CD14-positive monocyte (primary cell): ENCODE results near the gene ABCA2. TPM values are rescaled to one million over a fixed set of nuclear protein-coding genes. Genes with fewer than 3 reads are reported as not detected.

Experiments used
- DNase-seq, 3 donors: peaks; one replicate each; pipeline ENCODE4 v3.0.0-alpha.2; 2011 to 2022
- H2AFZ ChIP-seq: 2 replicates; pipeline ENCODE4 v1.6.0; 2012; ENCODE audit warnings: mild to moderate bottlenecking, low read depth, low read length, inconsistent platforms; ENCODE audit not compliant: insufficient read depth, poor library complexity, severe bottlenecking
- H3K27ac ChIP-seq, 2 donors: 1 replicate in 1 of 2; 2 replicates in 1 of 2; pipeline ENCODE4 v1.5.1; 2012 to 2013; ENCODE audit warnings: low read length in 2 of 2, control low read depth in 1 of 2, inconsistent platforms in 1 of 2, low read depth in 1 of 2, mild to moderate bottlenecking in 1 of 2
- H3K27me3 ChIP-seq, 2 donors: one replicate each; pipeline versions ENCODE4 v1.6.0 to v1.6.1; 2011 to 2013; ENCODE audit warnings: low read length in 2 of 2; ENCODE audit not compliant: control insufficient read depth in 2 of 2, insufficient read depth in 2 of 2
- H3K36me3 ChIP-seq, 2 donors: replicated peaks in 1 of 2; 1 replicate in 1 of 2; 2 replicates in 1 of 2; pipeline versions ENCODE4 v1.5.1 to v1.6.1; 2012 to 2013; ENCODE audit warnings: low read length in 2 of 2, control low read depth in 1 of 2, inconsistent platforms in 1 of 2, mild to moderate bottlenecking in 1 of 2; ENCODE audit not compliant: insufficient read depth in 2 of 2, control insufficient read depth in 1 of 2
- H3K4me1 ChIP-seq, 2 donors: 1 replicate in 1 of 2; 2 replicates in 1 of 2; pipeline versions ENCODE4 v1.5.1 to v1.6.1; 2012 to 2013; ENCODE audit warnings: low read length in 2 of 2, control low read depth in 1 of 2, inconsistent platforms in 1 of 2, mild to moderate bottlenecking in 1 of 2, moderate library complexity in 1 of 2; ENCODE audit not compliant: insufficient read depth in 2 of 2, control insufficient read depth in 1 of 2
- H3K4me2 ChIP-seq: replicated peaks from 2 replicates; pipeline ENCODE3; 2012; ENCODE audit warnings: low read length, moderate library complexity, mild to moderate bottlenecking; ENCODE audit not compliant: poor library complexity, severe bottlenecking; ENCODE audit errors: extremely low read depth
- H3K4me3 ChIP-seq, 3 experiments: fragments of 200-600 bp in 1 of 3; sonication (generic) in 1 of 3; replicated peaks in 1 of 3; 1 replicate in 2 of 3; 2 replicates in 1 of 3; pipeline ENCODE4 v1.5.1; 2011 to 2013; ENCODE audit warnings: low read length in 3 of 3, mild to moderate bottlenecking in 3 of 3, control low read depth in 2 of 3, low read depth in 2 of 3, inconsistent platforms in 1 of 3, moderate library complexity in 1 of 3
- H3K79me2 ChIP-seq: 2 replicates; pipeline ENCODE4 v1.6.0; 2012; ENCODE audit warnings: mild to moderate bottlenecking, control low read depth, inconsistent platforms, low read length, moderate library complexity; ENCODE audit not compliant: insufficient read depth
- H3K9ac ChIP-seq: 2 replicates; pipeline ENCODE4 v1.6.0; 2017; ENCODE audit warnings: low read length, mild to moderate bottlenecking; ENCODE audit not compliant: insufficient read depth, poor library complexity, severe bottlenecking
- H3K9me3 ChIP-seq, 2 donors: replicated peaks in 1 of 2; 1 replicate in 1 of 2; 2 replicates in 1 of 2; pipeline versions ENCODE4 v1.5.1 to v1.6.1; 2012 to 2013; ENCODE audit warnings: low read length in 2 of 2, control low read depth in 1 of 2; ENCODE audit not compliant: control insufficient read depth in 1 of 2, insufficient read depth in 1 of 2
- H4K20me1 ChIP-seq: 2 replicates; pipeline ENCODE4 v1.6.0; 2012; ENCODE audit warnings: mild to moderate bottlenecking, low read length, control low read depth, moderate library complexity; ENCODE audit not compliant: insufficient read depth
- H3K27ac Mint-ChIP-seq, 7 donors: one replicate each; pipeline ENCODE4 v1.8.0; 2020; ENCODE audit warnings: mild to moderate bottlenecking in 7 of 7, mixed read lengths in 7 of 7, moderate library complexity in 6 of 7, inconsistent platforms in 2 of 7
- H3K27me3 Mint-ChIP-seq, 3 donors: one replicate each; pipeline ENCODE4 v1.8.0; 2021 to 2022; ENCODE audit warnings: low read depth in 3 of 3, mild to moderate bottlenecking in 3 of 3, mixed read lengths in 3 of 3, moderate library complexity in 3 of 3, inconsistent platforms in 1 of 3
- H3K36me3 Mint-ChIP-seq, 2 donors: one replicate each; pipeline ENCODE4 v1.8.0; 2020; ENCODE audit warnings: mixed read lengths in 2 of 2, inconsistent platforms in 1 of 2, mild to moderate bottlenecking in 1 of 2
- H3K4me1 Mint-ChIP-seq: one replicate; pipeline ENCODE4 v1.8.0; 2020; ENCODE audit warnings: mild to moderate bottlenecking, mixed read lengths
- H3K4me3 Mint-ChIP-seq, 2 donors: one replicate each; pipeline ENCODE4 v1.8.0; 2020; ENCODE audit warnings: mild to moderate bottlenecking in 2 of 2, mixed read lengths in 2 of 2, moderate library complexity in 1 of 2
- H3K9me3 Mint-ChIP-seq, 7 donors: one replicate each; pipeline ENCODE4 v1.8.0; 2020 to 2022; ENCODE audit warnings: mixed read lengths in 7 of 7, mild to moderate bottlenecking in 6 of 7, moderate library complexity in 6 of 7, inconsistent platforms in 2 of 7
- WGBS: methylation state at CpG from one replicate; pipeline ENCODE4 v1.1.5; 2013; ENCODE audit warnings: missing lambda C conversion rate; ENCODE audit not compliant: insufficient coverage; 5-methylcytosine and 5-hydroxymethylcytosine counted together
- intact Hi-C, 2 donors: fragments of 100-400 bp; cut with micrococcal nuclease; formaldehyde crosslinking; loops; one replicate each; pipeline versions ENCODE4 v1.15.0 to v1.15.1; 2023
- polyA plus RNA-seq, 3 donors: library from polyadenylated mRNA; depleted of rRNA in 1 of 3; unstranded in 2 of 3; stranded (reverse) in 1 of 3; fragments of 300-500 nt in 2 of 3; fragments of >200 nt in 1 of 3; fragmentation: Illumina TruSeq in 2 of 3; gene quantifications; 1 replicate in 2 of 3; 2 replicates in 1 of 3; pipeline ENCODE4 v1.2.3, GENCODE V29; 2012 to 2021
- TF ChIP-seq, protein P1 (sequence below): fragments of 200-600 bp; IDR thresholded peaks from one replicate; pipeline ENCODE4 v1.8.0; 2022; ENCODE audit warnings: antibody characterized with exemption, mild to moderate bottlenecking

The ABCA2 gene
- polyA plus RNA-seq, 3 donors, result 0.18 to 30.7 (median 0.40) TPM

DNA sequence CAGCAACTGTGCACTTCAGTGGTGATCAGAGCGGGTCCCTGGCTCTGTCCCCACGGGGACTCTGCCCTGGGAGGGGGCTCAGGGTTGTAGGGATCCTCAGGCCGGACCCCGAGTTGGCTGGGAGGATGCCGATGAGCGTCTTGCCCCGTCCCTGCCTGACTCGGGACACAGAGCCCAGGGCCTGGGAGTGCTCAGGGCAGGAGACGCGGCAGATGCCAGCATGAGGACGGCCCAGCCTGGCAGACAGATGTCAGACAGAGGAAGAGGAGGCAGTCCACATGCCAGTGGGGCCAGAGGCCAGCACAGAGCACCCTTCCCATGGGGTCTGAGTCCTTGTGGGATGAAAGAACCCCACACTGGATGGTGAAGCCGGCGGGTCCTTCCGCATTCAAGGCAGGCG is 64.7 kb downstream of the ABCA2 start:
- no peaks in the 10 kb centered on the region for H3K36me3 ChIP-seq
- no peaks in the 10 kb centered on the region for H3K9me3 ChIP-seq
- H3K27me3 Mint-ChIP-seq, result peaks cover 9 to 20% (median 14%) of the 10 kb centered on the region in 3 donors
- H3K27me3 ChIP-seq, result no peaks in the 10 kb centered on the region
- H3K4me3 Mint-ChIP-seq, result no peak overlapping the region
- H3K79me2 ChIP-seq, result no peaks in the 10 kb centered on the region
- DNase-seq, result no peak
- TF ChIP-seq, protein P1, sequence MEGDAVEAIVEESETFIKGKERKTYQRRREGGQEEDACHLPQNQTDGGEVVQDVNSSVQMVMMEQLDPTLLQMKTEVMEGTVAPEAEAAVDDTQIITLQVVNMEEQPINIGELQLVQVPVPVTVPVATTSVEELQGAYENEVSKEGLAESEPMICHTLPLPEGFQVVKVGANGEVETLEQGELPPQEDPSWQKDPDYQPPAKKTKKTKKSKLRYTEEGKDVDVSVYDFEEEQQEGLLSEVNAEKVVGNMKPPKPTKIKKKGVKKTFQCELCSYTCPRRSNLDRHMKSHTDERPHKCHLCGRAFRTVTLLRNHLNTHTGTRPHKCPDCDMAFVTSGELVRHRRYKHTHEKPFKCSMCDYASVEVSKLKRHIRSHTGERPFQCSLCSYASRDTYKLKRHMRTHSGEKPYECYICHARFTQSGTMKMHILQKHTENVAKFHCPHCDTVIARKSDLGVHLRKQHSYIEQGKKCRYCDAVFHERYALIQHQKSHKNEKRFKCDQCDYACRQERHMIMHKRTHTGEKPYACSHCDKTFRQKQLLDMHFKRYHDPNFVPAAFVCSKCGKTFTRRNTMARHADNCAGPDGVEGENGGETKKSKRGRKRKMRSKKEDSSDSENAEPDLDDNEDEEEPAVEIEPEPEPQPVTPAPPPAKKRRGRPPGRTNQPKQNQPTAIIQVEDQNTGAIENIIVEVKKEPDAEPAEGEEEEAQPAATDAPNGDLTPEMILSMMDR, result no peak
- no peak overlapping the region for H3K9ac ChIP-seq
- 96% methylated on average over 8 of the region's 15 CpGs for WGBS
- H3K4me1 ChIP-seq, result peaks cover 10 to 17% of the 10 kb centered on the region in 2 donors
- no peak overlapping the region for H3K4me3 ChIP-seq
- H3K4me1 Mint-ChIP-seq, result peaks cover 16% of the 10 kb centered on the region
- H3K36me3 Mint-ChIP-seq, result no peaks in the 10 kb centered on the region
- H3K9me3 Mint-ChIP-seq, result peaks cover 0 to 2% (median 0%) of the 10 kb centered on the region in 7 donors
- H2AFZ ChIP-seq, result no peak overlapping the region
- no peak overlapping the region for H3K4me2 ChIP-seq
- H3K27ac ChIP-seq, result no peak overlapping the region
- no peaks in the 10 kb centered on the region for H4K20me1 ChIP-seq
- intact Hi-C loops, result no loop called here
- no peak overlapping the region for H3K27ac Mint-ChIP-seq

DNA sequence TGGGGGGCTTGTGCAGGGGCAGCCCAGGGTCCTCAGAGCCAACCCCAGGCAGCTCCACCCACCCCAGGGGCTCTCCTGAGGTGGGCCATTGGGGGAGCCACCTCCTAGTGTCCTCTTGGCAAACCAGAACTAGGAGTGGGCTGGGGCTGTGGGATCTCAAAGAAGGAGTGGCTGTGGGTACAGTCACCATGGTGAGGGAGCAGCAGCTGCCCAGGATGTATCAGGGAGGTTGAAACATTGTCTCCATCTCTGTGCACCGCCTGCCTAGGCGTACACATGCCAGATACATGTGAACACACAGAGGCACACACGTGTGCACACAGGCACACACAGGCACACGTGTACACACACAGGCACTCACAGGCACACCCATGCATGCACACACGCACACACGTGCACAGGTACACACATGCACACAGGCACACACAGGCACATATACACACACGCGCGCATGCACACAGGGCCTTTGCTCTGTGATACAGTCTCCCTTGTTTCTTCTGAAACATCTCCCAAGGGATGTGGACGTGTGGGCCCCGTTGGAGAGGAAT is 65.3 kb downstream of the ABCA2 start:
- H3K27ac ChIP-seq, result no peak overlapping the region
- no peaks in the 10 kb centered on the region for H4K20me1 ChIP-seq
- no peak overlapping the region for H3K4me2 ChIP-seq
- no peak overlapping the region for H3K9ac ChIP-seq
- TF ChIP-seq, protein P1, result no peak
- intact Hi-C loops, result no loop called here
- no peaks in the 10 kb centered on the region for H3K27me3 ChIP-seq
- DNase-seq, result no peak
- H3K36me3 ChIP-seq, result no peaks in the 10 kb centered on the region
- no peak overlapping the region for H2AFZ ChIP-seq
- Mint-ChIP-seq H3K4me3 (no peak overlapping the region), H3K27ac (no peak overlapping the region), H3K27me3 (peaks cover 9 to 20% (median 14%) of the 10 kb centered on the region in 3 donors), H3K4me1 (peaks cover 16% of the 10 kb centered on the region), H3K36me3 (no peaks in the 10 kb centered on the region), H3K9me3 (peaks cover 0 to 2% (median 0%) of the 10 kb centered on the region in 7 donors)
- H3K4me3 ChIP-seq, result no peak overlapping the region
- H3K4me1 ChIP-seq, result peaks cover 10 to 14% of the 10 kb centered on the region in 2 donors
- WGBS, result 93% methylated on average over 11 of the region's 11 CpGs
- H3K9me3 ChIP-seq, result no peaks in the 10 kb centered on the region
- no peaks in the 10 kb centered on the region for H3K79me2 ChIP-seq
